ENCODE measurements around the gene KCTD16.

Gene KCTD16

DNA sequence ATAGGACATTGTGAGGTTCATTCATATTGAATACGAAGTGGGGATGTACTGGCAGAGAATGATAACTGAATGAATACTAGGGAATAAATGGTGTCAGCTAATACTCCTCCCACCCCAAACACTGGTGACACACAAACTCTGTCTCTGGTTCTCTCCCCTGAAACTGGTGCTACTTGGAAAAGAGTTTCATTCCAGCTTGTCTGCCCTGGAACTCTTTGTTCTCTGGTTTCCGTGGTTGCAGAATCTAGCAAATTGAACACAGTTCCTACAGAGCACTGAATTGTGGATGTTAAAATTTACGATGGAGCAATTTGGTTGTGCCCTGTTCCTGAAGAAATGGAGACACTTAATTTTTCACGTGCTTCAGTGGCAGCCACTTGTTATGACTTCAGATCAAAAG is 181.7 kb downstream of the KCTD16 start:
- DNase-seq = no peak

DNA sequence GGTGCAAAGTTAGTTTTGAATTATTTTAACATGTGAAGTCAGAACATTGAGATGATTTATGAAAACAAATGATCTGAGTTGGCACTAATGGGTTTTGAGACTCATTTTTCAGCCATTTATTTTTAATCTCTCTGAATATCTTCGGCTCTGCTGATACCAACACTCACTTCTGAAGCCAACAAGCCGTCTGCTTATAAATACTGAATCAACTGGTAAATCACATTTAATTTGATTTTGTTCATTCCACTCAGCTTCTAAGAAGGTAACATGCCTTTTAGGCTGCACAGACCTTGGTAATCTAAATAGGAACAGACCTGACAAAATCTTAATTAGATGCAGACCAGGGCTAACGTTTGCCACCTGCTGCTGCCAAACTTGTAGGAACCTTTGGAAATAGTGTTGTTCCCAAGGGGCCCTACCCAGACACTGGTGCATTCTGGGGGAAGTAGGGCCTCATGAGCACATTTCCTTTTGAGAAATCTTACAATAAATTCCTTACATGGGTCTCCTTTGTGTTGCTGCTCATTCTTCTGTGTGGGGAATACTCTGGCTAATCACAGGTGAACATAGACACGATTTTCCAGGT is 182.2 kb downstream of the KCTD16 start:
- no peak for DNase-seq

DNA sequence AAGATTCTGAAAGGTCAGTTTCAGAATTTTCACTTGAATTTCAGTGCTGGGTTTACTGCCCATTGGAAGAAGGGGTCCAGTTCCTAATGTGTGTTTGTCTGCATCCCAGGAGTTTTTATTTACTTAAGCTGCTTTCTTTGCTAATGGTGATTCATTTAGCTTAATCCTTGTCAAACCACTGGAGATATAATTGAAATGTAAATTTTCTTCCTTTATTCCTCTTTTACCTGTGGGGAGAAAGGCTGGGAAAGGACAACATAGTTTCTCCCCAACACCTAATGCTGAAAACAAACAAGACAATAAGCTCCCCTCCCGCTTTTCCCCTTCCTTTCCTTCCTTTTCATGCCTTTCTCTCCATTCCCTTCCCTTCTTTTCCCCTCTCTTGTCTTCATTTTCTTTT is 185.8 kb downstream of the KCTD16 start:
- no peak for DNase-seq

GRCh38 chr5:144361406-144361805 is 190.7 kb downstream of the KCTD16 start:
- DNase-seq = no peak

DNA sequence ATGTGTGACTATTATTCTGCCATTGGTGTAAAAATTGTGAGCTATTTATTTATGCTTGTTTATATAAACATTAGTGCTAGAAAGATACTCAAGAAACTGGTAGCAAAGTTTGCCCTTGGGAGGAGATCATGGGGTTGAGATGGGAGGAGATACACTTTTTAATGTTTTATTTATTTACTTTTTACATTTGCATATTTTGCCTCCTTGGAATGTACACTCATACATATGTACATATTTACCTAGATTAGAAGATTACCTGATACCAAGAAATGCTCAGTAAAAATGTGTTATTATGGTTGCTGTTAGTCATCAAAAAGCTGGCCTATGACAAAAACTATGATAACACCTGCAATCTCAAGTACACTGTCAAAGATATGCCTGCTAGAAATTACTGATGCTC is 195.2 kb downstream of the KCTD16 start:
- no peak for DNase-seq

DNA sequence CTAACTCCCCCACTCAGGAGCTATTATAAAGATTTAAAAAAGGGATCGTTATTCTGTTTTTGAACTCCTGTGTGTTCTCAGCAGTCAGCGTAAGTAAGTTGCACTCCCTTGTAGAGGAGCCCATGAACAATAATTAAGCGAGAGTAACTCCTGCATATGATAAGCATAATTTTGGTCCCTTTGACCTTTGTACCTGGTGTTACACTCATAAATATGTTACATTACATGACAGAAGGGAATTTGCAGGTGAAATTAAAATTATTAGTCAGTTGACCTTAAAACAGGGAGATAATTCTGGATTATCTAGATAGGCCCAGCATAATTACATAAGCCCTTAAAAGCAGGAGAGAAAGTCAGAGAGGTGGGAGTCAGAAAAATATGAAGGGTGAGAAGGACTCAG is 197.3 kb downstream of the KCTD16 start:
- no peak for DNase-seq

GRCh38 chr5:144368556-144368955 is 197.9 kb downstream of the KCTD16 start:
- peak; percentile 3 for DNase-seq

- no peak for DNase-seq
Observed at GRCh38 chr5:144369006-144369405, 198.3 kb downstream of the KCTD16 start.

- DNase-seq = no peak
Observed at GRCh38 chr5:144370273-144370672, 199.6 kb downstream of the KCTD16 start.

DNA sequence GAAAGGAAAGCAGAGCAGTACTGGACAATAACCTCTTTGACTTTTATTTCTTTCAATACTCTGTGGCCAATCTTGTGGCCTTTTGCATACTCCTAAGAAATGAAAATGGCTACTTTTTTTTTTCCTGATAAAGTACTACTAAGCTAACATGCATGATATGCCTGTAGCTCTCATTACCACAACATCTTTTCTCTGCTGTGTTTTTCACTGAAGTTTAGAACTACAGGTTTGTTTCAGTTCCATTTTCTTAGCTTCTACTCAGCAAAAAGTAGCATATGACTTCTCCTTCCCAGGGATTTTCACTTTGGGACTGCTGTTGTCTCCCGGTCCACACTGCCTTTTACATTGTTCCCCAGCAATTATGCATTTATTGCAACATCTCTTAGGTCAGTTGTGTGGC is 204.0 kb downstream of the KCTD16 start:
- no peak for DNase-seq

DNA sequence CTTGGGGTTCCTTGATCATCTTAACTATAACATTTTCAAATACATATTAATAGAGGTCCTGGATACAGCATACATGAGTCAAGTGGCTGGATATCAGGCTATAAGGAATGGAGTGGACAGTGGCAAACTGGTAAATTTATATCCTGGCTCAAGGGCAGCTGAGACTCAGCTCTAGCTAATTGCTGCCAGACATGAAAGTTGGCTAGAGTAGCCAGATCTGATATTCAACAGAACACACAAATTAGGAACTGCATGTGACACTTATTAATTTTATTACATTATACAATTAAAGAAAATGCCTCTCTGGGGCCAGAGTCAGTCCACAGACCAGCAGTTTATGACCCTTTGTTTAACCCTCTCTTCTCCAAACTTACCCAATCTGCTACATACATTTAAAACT is 206.5 kb downstream of the KCTD16 start:
- no peak for DNase-seq

DNA sequence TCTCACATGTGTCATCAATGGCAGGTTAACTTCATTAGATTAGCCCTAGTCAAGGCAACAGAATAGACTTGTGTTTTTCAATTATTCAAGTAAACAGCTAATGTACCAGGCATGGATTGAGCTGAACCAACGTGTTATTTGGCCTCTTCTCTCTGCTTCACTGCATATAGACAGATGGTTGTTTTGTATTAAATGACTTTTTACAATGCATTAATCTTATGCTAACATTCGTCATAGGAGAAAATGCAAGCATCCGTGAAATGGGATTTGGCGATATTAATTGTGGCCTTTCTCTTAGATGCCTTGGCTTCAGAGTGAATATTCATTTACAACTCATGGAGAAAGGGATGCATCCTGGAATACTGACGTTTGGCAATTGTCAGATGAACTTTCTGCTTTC is 208.0 kb downstream of the KCTD16 start:
- DNase-seq = no peak

- no peak for DNase-seq
Observed at GRCh38 chr5:144385597-144385996, 214.9 kb downstream of the KCTD16 start.

- DNase-seq = no peak
Observed at GRCh38 chr5:144386315-144386714, 215.6 kb downstream of the KCTD16 start.

GRCh38 chr5:144390133-144390532 is 219.5 kb downstream of the KCTD16 start:
- DNase-seq = no peak

DNA sequence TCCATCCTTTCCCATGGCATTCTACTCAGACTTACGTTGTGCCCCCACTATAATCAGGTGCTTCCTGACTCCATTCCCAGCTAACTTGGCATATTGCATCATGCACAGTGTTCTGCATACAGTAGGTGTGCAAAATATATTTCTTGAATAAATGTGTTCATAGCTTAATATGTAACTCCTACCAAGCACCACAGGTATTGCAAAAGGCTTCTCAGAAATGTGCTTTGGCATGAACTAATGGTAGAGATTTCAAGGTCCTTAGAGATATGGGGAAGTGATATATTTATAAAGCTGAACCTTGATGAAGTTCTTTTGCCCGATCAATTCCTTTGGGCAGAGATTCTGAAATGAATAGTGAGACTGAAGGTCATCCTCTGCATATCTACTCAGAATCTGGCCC is 220.4 kb downstream of the KCTD16 start:
- no peak for DNase-seq

DNA sequence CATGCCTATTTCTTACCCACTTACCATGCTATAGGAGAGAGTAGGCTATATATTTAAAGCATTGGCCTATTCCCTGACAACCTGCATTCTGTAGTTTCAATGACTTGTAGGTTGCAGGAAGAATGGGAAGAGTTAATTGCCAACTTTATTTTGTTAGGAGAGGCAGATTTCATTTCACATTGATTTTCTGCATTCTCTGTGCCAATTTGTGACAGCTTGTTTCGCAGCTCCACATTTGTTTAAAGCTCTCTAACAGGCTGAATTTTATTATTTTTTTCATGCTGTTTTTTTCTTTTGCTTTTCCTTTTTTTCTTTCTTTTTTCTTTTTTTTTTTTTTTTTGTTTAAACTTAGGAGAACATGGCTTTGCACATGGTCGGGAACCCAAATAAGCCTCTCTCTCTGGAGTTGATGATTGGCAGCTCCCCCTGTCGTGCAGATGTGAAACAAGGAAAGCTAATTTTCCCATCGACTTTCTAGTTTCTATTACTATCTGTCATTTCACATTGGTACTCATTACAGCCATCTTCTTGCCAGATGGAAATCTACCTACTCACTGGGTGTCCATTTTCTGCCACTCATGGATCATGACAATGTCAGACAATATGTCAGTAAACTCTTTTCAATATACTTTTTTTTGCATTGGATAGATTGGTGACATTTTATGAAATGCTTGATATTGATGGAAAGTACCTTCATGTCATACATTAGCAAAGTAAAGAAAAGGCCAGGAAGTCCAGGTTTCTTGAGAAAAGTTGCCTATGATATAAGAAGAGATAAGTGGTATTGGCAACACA is 223.2 kb downstream of the KCTD16 start:
- DNase-seq = no peak

DNA sequence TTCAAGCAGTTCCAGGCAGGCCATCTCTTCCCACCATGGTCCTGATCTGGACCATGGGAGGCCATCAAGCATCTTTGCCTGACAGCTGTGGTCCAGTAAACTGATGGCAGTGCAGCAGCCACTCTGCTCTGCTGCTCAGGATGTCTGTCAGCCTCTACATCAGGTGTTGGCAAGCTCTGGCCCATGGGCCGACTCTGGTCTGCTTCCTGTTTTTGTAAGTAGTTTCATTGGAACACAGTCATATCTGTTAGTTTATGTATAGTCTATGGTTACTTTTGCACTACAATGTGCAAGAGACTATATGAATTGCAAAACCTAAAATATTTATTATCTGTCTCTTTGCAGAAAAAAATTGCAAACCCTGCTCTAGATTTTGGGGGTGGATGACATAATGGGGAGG is 225.0 kb downstream of the KCTD16 start:
- no peak for DNase-seq

GRCh38 chr5:144403058-144403457 is 232.4 kb downstream of the KCTD16 start:
- no peak for DNase-seq

DNA sequence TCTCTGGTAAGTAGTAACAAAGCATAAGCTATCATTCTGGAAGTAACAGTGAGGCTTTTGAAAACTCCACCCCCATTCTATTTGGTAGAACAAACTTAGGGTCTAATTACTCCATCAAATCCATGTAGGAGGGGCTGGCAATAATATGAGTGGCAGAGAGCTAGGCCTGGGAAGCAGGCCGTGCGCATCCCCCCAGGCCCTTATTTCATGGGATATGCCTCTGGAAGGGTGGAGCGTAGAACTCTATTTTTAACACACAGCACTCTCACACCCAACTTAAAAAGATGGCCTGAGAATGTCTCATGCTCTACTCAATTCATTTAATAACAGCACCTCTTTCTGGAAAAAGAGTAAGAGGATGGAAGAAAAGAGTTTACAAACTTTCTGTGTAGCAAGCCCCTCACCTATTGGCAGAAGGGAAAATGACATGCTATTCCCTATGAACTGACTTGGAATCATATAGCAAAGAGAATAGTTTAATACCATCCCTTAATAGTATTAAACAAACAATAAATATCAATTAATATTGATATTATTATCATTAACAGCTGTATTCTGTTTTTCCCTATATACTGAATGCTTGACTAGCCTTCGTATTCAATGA is 233.2 kb downstream of the KCTD16 start:
- DNase-seq = no peak

GRCh38 chr5:144404672-144405071 is 234.0 kb downstream of the KCTD16 start:
- no peak for DNase-seq

DNA sequence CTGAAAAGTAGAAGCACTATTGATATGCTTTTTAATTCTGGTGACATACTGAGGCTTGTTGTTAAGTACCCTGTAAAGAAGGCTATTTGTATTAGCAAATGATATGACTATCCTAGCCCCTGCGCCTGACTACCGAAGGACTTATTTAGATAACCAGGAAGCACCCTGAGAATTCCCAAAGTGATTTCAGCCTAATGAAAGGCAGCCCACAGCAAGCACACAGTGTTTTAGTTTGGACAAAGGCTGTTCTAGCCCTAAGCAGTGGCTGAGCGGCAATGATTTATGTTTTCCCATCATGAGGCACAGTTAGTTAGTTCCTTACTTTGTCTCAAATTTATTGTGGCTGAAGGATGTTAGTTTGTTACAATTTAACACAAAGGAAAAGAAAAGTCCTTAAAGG is 235.3 kb downstream of the KCTD16 start:
- no peak for DNase-seq

DNA sequence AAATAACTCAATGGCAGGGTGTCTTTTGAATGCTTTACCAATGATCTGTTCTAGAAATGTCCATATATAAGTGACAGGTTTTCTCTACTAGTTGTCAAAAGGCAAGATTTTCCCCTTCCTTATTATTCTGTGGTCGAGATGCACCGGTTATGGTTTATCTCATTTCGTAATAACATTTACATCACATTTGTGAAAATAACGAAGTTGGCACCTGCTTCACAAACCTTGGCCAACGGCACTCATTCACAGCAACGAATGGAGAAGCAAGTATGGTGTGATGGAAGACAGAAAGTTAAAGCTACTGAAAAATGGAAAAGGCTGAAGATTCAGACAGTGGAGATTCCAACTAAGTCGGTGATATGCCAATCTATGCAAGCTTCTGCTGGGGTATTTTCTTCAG is 235.8 kb downstream of the KCTD16 start:
- DNase-seq = no peak

GRCh38 chr5:144414202-144415029 is 243.7 kb downstream of the KCTD16 start:
- no peak for DNase-seq

All from NCI-H510A (cell line).